GM06990 (cell line): ENCODE data around the gene UPK3BL2.
"Not testable (repeated sequence)": the region's sequence is repeated elsewhere in the genome, so short reads cannot be mapped to it uniquely, and the experiment has no call there.

Experiments used
- DNase-seq: peaks from one replicate; pipeline ENCODE4 v3.0.0-alpha.2; 2011; ENCODE audit not compliant: insufficient read length; ENCODE audit errors: extremely low read depth
- H3K27me3 ChIP-seq: replicated peaks from 2 replicates; pipeline ENCODE4 v1.6.0; 2011; ENCODE audit warnings: low read length; ENCODE audit not compliant: control insufficient read depth, insufficient read depth
- H3K36me3 ChIP-seq: 2 replicates; pipeline ENCODE4 v1.5.1; 2011; ENCODE audit warnings: low read length; ENCODE audit not compliant: control insufficient read depth, insufficient read depth
- H3K4me3 ChIP-seq: replicated peaks from 2 replicates; pipeline ENCODE4 v1.5.1; 2011; ENCODE audit warnings: low read depth, mild to moderate bottlenecking, control low read depth, low read length

Gene UPK3BL2

DNA sequence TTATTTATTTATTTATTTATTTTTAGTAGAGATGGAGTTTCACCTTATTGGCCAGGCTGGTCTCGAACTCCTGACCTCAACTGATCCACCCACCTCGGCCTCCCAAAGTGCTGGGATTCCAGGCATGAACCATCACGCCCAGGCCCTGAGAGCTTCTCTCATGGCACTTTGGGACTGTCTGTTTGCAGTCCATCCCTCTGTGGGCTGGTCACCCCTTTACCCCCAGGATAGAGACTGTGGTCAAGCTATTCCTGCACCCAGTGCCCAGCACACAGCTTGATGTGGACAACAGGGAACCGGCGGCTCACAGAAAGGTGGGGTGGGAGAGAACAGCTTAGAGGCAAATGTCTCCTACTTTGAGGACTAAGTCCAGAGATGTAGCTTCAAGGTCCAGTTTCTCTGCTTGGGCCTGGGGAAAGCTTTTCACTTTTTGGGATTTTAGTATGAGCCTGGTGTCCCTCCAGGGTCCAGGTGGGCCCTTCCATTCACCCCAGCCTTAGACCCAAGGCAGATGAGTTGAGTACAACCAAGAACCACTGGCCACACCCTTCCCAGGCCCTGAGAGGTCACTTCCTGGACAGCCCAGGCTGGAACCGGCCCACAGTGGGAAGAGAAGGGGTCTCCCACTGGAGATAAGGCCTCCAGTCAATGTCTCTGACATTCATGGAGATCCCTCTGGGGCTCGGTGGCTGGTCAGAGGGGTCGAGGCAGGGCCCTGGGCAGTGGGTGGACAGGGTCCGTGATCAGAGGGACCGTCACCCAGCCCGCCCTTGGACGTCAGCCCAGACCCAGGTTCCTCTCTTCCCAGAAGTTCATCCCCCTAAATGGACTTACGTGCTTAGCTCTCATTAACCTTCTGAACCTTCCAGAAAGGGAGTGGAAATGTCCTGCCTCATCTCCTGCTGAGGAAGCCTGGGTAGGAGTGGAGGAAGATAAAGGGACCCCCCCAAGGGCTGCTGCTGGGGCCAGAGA is 15.4 kb downstream of the UPK3BL2 start:
- not testable (repeated sequence) for H3K27me3 ChIP-seq, H3K36me3 ChIP-seq, DNase-seq, H3K4me3 ChIP-seq

DNA sequence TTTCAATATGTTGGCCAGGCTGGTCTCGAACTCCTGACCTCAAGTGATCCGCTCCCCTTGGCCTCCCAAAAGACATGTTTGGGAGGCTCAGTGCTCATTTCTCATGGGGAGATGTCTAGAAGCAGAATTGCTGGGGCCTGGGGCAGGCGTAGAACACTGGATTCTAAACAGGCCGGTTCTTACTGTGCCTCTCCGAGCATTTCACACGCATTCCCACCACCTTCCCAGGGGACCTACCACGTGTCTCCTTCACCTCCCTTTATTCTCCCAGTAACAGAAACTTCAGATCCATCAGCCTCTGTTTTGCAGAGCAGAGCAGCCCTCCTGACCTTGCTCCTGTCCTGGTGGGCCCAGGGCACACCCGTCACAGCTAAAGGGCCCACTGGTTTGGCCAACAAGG is 16.3 kb downstream of the UPK3BL2 start:
- H3K27me3 ChIP-seq, H3K4me3 ChIP-seq, H3K36me3 ChIP-seq, DNase-seq: not testable (repeated sequence)

DNA sequence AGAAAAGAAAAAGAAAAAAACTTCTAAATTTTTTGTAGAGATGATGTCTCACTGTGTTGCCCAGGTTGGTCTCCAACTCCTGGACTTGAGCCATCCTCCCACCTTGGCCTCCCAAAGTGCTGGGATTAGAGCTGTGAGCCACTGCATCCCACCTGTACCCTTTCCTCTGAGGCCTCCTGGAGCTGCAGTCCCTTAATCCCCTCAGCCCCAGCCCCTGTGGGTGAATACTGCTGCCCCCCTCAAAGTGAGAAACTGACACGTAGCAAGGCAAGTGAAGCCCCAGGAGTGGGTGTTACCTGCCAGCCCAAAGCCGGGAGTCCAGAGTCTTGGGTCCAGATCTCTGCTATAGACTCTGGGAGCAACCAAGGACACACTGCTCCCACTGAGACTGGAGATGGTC is 18.7 kb downstream of the UPK3BL2 start:
- H3K4me3 ChIP-seq, DNase-seq, H3K27me3 ChIP-seq, H3K36me3 ChIP-seq: not testable (repeated sequence)

DNA sequence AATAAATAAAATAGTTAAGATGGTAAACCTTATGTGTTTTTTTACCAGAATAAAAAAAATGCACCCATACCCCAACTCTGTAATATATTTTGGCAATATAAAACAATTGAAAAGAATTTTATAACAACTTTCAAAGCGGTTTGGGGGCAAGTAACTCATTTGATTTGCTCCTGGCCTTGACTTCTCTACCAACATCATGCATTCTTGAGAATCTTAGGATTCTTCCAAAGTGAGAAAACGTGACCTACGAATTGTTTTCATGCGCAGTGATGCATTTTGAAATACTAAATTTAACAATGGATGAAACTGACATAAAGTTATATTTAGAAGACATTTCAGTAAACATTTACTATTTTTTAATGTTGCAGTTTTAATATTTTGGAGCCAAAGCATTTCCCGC is 22.7 kb downstream of the UPK3BL2 start:
- H3K36me3 ChIP-seq: not testable (repeated sequence)

DNA sequence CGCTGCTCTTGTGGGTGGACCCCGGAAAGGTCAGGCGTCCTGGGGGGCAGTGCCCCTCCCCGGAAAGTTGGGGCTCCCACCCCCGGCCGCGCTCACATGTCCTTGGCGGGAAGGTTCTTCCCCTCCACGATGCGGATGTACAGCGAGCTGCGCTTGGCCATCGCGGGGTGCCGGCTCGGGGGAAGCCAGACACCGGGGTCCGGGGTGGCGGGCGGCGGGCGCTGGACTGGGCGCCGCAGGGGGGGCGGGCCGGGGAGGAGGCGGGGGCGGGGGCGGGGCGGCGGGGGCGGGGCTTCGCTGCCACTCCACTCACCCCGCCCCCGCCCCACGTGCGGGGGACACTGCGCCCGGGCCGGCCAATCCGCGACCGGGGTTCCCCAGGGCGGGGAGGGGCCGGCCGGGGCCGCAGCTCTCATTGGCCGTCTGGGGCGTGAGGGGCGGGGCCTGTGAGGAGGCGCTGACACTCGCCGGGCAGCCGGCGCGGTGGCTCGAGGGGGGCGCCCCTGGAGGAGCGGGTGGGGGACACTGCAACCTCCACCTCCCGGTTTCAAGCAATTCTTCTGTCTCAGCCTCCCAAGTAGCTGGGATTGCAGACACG is 25.8 kb downstream of the UPK3BL2 start, which contains the start of gene RASA4B:
Gene RASA4B, minus strand, starts transcription at position 228 of the 598 bp plus-strand sequence. Its CDS starts 67 bp downstream, at position 161.
- H3K36me3 ChIP-seq, H3K27me3 ChIP-seq, DNase-seq: not testable (repeated sequence)
- peak within 1 kb of the TSS; percentile 40; the same call in 1 of the 2 replicates for H3K4me3 ChIP-seq

More for the DNA sequence above, 22.7 kb downstream of the UPK3BL2 start:
- not testable (repeated sequence) for H3K27me3 ChIP-seq, DNase-seq, H3K4me3 ChIP-seq

DNA sequence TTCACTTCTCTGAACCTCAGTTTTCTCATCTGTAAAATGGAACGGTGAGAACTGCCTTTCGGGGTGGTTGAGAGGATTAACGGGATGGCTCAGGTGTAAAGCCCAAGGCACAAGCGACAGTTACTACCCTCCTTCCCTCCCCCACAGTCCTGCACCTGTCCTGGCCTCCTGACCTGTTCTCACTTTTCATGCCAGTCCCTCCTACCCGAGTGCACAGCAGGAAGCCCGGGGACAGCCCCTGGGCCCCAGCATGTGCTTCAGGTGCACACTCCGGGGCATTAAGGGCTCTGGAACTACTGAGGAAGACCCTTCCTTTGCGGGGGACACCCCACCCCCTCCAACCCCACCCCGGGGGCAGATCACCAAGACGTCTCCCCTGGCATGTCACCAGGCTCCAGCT is 26.5 kb downstream of the UPK3BL2 start:
- H3K4me3 ChIP-seq, DNase-seq, H3K27me3 ChIP-seq, H3K36me3 ChIP-seq: not testable (repeated sequence)

DNA sequence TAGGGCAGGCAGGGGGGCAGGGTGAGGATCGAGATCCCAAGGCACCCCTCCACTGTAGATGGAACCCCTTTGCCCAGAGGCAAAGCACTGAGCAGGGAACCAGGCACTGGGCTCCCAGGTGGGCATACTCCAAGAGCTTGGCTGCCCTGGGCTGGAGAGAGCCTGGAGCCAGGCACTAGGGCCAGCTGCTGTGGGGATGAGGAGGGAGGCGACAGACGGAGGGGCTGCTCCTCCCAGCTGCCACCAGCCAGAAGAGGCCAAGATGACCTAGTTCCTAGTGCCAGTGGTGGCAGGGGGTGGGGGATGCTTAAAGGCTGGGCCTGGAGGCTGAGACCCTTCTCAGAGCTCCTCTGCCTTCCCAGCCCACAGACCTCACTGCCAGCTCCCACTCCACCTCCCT is 27.6 kb downstream of the UPK3BL2 start:
- not testable (repeated sequence) for H3K27me3 ChIP-seq, DNase-seq, H3K36me3 ChIP-seq, H3K4me3 ChIP-seq

DNA sequence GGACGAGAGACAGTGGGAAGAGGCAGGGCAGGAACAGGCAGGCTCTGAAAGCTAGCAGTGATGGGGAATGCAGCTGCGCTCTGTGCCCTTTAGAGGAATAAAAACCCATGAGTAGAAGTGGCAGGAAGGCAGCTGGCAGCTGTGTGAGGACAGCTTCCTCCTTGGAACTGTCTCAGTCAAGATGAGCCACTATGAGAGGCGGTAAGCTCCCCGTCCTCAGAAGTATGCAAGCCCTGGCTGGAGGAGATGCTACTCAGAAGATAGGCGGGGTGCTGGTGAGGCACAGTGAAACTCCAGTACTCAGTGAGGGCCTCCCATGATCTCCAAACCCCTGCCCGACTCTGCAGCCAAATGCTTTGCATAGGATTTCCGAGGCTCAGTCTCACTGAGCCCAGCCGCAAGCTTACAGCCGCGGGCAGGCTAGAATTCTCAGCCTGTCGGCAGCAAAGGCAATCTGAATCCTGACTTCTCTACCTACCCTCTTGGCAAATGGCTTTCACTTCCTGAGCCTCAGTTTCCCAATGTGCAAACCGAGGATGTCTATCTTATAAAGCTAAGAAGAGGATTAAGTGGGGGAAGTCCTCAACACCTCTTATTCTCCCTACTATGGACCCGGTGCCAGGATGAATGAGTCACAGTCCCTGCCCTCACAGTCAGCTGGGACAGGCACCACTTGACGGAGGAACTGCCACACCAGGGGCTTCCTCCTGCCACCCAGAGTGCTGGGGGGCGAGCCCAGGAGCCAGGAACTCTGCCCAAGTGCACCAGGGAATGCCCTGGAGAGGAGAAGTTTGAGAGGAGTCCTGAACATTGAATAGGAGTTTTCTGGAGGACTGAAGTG is 28.4 kb downstream of the UPK3BL2 start:
- not testable (repeated sequence) for H3K4me3 ChIP-seq, H3K27me3 ChIP-seq, DNase-seq, H3K36me3 ChIP-seq

DNA sequence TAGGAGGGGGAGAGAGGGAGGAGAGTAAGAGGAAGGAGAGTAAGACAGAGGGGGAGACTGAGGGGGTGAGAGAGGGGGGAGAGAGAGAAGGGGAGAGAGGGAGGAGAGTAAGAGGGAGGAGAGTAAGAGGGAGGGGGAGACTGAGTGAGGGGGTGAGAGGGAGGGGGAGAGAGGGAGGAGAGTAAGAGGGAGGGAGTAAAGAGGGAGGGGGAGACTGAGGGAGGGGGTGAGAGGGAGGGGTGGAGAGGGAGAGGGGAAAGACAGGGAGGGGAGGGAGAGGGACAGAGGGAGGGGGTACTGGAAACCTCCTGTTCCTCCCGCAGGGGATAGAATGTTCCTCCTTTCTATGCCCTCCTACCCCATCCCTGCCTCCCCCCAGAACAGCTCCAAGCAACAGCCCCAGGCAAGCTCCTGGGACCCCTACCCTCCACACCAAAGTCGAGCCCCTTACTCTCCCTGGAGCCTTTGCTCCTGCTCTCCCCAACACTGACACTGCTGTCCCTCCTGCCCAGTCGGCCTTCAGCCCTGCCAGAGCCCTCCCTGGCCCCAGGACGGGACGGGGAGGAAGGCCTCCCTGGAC is 30.8 kb downstream of the UPK3BL2 start:
- not testable (repeated sequence) for H3K36me3 ChIP-seq, H3K27me3 ChIP-seq
- peak; percentile 17 for DNase-seq
- peak overlapping the region; percentile 59 for H3K4me3 ChIP-seq

DNA sequence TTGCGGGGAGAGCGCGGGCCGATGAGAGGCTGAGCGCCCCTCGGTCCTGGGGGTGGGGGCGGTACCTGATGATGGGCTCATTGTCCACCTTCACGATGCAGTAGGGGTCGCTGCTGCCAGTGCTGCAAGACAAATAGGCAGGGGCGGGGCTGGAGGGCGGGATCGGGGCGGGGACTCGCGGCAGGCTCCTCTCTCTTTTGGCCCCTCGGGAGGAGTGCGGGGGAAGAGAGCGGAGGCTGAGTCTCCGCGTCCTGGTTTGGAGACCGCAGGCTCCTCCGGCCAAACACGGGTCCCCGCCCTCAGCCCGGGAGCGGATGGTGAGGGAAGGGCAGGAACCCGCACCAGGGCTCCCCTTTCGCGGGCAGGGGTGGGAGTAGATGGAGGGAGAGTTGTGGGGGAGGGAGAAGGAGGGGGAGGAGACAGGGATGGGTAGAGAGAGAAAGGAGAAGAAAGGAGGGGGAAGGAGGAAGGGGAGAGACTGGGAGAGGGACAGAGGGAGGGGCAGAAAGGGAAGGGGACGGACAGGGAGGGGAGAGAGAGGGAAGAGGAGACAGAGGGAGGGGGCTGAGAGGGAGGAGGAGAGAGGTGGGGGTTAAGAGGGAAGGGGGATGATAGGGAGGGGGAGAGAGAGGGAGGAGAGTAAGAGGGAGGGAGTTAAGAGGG is 31.5 kb downstream of the UPK3BL2 start:
- not testable (repeated sequence) for DNase-seq, H3K36me3 ChIP-seq, H3K27me3 ChIP-seq, H3K4me3 ChIP-seq

DNA sequence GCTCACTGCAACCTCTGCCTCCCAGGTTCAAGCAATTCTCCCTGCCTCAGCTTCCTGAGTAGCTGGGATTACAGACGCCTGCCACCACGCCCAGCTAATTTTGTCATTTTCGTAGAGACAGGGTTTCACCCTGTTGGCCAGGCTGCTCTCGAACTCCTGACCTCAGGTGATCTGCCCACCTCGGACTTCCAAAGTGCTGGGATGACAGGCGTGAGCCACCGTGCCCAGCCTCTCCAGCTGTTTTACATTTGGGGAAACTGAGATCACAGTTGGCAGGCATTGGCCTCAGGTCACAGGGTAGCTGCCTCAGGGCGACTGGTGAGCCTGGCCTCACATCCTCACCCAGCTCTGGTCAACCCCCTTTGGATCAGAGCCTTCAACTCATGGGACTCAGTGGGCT is 32.9 kb downstream of the UPK3BL2 start:
- not testable (repeated sequence) for H3K27me3 ChIP-seq, H3K36me3 ChIP-seq, DNase-seq, H3K4me3 ChIP-seq

DNA sequence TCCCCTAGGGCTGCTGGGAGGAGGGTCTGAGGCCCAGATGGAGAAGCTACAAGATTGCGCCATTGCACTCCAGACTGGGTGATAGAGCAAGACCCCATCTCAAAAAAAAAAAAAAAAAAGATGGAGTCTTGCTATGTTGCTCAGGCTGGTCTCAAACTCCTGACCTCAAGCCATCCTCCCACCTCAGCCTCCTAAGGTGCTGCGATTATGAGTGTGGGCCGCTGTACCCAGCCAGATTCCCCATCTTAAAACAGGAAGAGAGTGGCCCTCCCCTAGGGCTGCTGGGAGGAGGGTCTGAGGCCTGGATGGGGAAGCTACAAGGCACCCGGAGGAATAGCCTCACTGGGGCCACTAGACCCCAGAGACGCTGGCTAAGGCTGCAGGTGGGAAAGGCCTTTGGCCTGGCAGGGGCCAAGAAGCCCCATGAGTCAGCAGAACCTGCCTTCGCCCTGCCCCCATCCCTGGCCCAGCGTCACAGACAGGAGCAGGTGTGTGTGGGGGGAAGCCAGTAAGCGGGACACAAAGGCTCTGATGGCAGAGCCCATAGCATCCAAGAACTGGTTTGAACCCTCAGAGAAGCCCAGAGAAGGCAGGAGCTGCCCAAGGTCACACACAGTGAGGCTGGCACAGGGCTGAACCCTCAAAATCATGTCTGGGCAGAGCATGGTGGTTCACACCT is 35.9 kb downstream of the UPK3BL2 start:
- not testable (repeated sequence) for DNase-seq

More for the DNA sequence above, 35.9 kb downstream of the UPK3BL2 start:
- H3K4me3 ChIP-seq, H3K27me3 ChIP-seq, H3K36me3 ChIP-seq: not testable (repeated sequence)
